HFFc6 (cell line): ENCODE data around the gene DPYD. TPM values are rescaled to one million over a fixed set of nuclear protein-coding genes. Genes with fewer than 3 reads are reported as not detected.

Source experiments
- DNase-seq: peaks from one replicate; pipeline ENCODE4 v3.0.0-alpha.2; 2018
- H3K27ac Mint-ChIP-seq: 2 replicates; pipeline ENCODE4 v1.8.0; 2020; ENCODE audit warnings: mild to moderate bottlenecking, mixed read lengths
- H3K27me3 Mint-ChIP-seq: 2 replicates; pipeline ENCODE4 v1.8.0; 2021; ENCODE audit warnings: mild to moderate bottlenecking, moderate library complexity, mixed read lengths; ENCODE audit not compliant: insufficient read depth
- H3K36me3 Mint-ChIP-seq: 2 replicates; pipeline ENCODE4 v1.8.0; 2021; ENCODE audit warnings: low read depth, mixed read lengths
- H3K4me1 Mint-ChIP-seq: 2 replicates; pipeline ENCODE4 v1.8.0; 2020; ENCODE audit warnings: low read depth, mixed read lengths
- H3K4me3 Mint-ChIP-seq: 2 replicates; pipeline ENCODE4 v1.8.0; 2020; ENCODE audit warnings: mild to moderate bottlenecking, moderate library complexity, mixed read lengths
- H3K9me3 Mint-ChIP-seq: 2 replicates; pipeline ENCODE4 v1.8.0; 2020; ENCODE audit warnings: mild to moderate bottlenecking, mixed read lengths
- CTCF ChIP-seq: fragments of 200-600 bp; sonication (generic); IDR thresholded peaks from 2 replicates; pipeline ENCODE4 v1.5.0; 2021; ENCODE audit warnings: antibody characterized with exemption, mild to moderate bottlenecking
- total RNA-seq, 6 experiments: library from RNA; stranded (reverse); fragmentation: NEBNext Ultra II Directional; extraction: Animal tissue kit (Norgen Biotek cat#: 25700); gene quantifications; 2 replicates in 1 of 6; 3 replicates in 5 of 6; pipeline ENCODE4 v1.2.3, GENCODE V29; 2021

The DPYD gene
- total RNA-seq, 6 experiments from 2014 or later: 37.0 to 77.8 (median 67.9) TPM

GRCh38 chr1:97070376-97070775, 850.5 kb downstream of the DPYD start:
- Mint-ChIP-seq H3K27me3 (peaks cover 1% of the 10 kb centered on the region; the same call in 1 of the 2 replicates), H3K36me3 (peaks cover 13% of the 10 kb centered on the region), H3K27ac (no peak overlapping the region), H3K4me3 (no peak overlapping the region), H3K9me3 (no peaks in the 10 kb centered on the region), H3K4me1 (peaks cover 40% of the 10 kb centered on the region)
- DNase-seq: no peak
- TF ChIP-seq CTCF: no peak

GRCh38 chr1:97069312-97069711, 851.5 kb downstream of the DPYD start:
- H3K27ac Mint-ChIP-seq: no peak overlapping the region
- no peak overlapping the region for H3K4me3 Mint-ChIP-seq
- no peaks in the 10 kb centered on the region for H3K9me3 Mint-ChIP-seq
- H3K36me3 Mint-ChIP-seq: peaks cover 7% of the 10 kb centered on the region
- TF ChIP-seq CTCF: no peak
- peaks cover 32% of the 10 kb centered on the region for H3K4me1 Mint-ChIP-seq
- H3K27me3 Mint-ChIP-seq: peaks cover 1% of the 10 kb centered on the region; the same call in 1 of the 2 replicates
- DNase-seq: no peak

- Mint-ChIP-seq H3K27ac (no peak overlapping the region), H3K4me3 (no peak overlapping the region), H3K9me3 (peaks cover 4% of the 10 kb centered on the region; the same call in 1 of the 2 replicates), H3K4me1 (peaks cover 31% of the 10 kb centered on the region), H3K27me3 (peaks cover 3% of the 10 kb centered on the region), H3K36me3 (peaks cover 14% of the 10 kb centered on the region)
- no peak for DNase-seq
- TF ChIP-seq CTCF: no peak
These were observed 854.0 kb downstream of the DPYD start for GRCh38 chr1:97066860-97067259.

GRCh38 chr1:97063532-97063931, 857.3 kb downstream of the DPYD start:
- no peak overlapping the region for H3K27ac Mint-ChIP-seq
- H3K27me3 Mint-ChIP-seq: peaks cover 2% of the 10 kb centered on the region
- DNase-seq: no peak
- TF ChIP-seq CTCF: no peak
- peaks cover 14% of the 10 kb centered on the region for H3K36me3 Mint-ChIP-seq
- H3K4me1 Mint-ChIP-seq: peaks cover 8% of the 10 kb centered on the region
- H3K9me3 Mint-ChIP-seq: peaks cover 11% of the 10 kb centered on the region; the same call in 1 of the 2 replicates
- H3K4me3 Mint-ChIP-seq: no peak overlapping the region

GRCh38 chr1:97061604-97062003, 859.2 kb downstream of the DPYD start:
- H3K4me3 Mint-ChIP-seq: no peak overlapping the region
- TF ChIP-seq CTCF: no peak
- H3K27ac Mint-ChIP-seq: no peak overlapping the region
- peaks cover 26% of the 10 kb centered on the region for H3K9me3 Mint-ChIP-seq
- DNase-seq: no peak
- H3K4me1 Mint-ChIP-seq: peaks cover 3% of the 10 kb centered on the region
- H3K27me3 Mint-ChIP-seq: peaks cover 2% of the 10 kb centered on the region
- peaks cover 30% of the 10 kb centered on the region for H3K36me3 Mint-ChIP-seq

GRCh38 chr1:97056386-97056785, 864.4 kb downstream of the DPYD start:
- Mint-ChIP-seq H3K36me3 (peaks cover 28% of the 10 kb centered on the region), H3K27ac (no peak overlapping the region), H3K9me3 (peaks cover 29% of the 10 kb centered on the region), H3K4me1 (peaks cover 4% of the 10 kb centered on the region), H3K4me3 (no peak overlapping the region), H3K27me3 (no peaks in the 10 kb centered on the region)
- TF ChIP-seq CTCF: no peak
- no peak for DNase-seq
